GM19193 (cell line): ENCODE measurements around the gene XPC.

Experiments
- POLR2A ChIP-seq: IDR thresholded peaks from 4 replicates; pipeline ENCODE4 v1.6.1; 2011; ENCODE audit not compliant: insufficient read depth, insufficient read length; ENCODE audit errors: extremely low read depth

XPC gene

DNA sequence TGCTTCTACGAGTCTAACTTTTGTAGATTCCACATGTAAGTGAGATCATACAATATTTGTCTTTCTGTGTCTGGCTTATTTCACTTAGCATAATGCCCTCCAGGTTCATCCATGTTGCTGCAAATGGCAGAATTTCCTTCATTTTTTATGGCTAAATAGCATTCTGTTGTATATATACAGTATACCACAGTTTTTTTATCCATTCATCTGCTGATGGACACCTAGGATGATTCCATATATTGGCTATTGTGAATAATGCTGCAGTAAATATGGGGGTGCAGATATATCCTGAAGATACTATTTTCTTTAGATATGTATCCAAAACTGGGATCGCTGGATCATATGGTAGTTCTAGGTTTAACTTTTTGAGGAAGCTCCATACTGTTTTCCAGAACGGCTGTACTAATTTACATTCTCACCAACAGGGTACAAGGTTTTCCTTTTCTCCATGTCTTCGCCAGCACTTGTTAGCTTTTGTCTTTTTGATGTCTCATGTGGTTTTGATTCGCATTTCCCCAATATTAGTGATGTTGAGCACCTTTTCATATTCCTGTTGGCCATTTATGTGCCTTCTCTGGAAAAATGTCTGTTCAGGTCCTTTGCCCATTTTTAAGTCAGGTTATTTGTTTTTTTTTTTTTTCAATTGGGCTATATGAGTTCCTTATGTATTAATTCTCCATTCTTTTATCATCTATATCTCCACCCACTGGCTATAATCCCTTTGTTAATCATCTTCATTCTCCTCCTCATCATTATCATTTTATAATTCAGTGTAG is 80.6 kb downstream of the XPC start:
- TF ChIP-seq POLR2A: no peak

GRCh38 chr3:14096742-14097141 is 81.7 kb downstream of the XPC start:
- no peak for TF ChIP-seq POLR2A
